Liver (tissue), 9 donors: ENCODE data around the gene ANKRD53. TPM values are rescaled to one million over a fixed set of nuclear protein-coding genes. Genes with fewer than 3 reads are reported as not detected.
A peak's percentile ranks its signal among the peaks of the same experiment; 100 is the strongest.

ENCODE experiments used
- DNase-seq: peaks from one replicate; pipeline ENCODE4 v3.0.0-alpha.2; 2017; ENCODE audit warnings: low spot score
- H3K27ac ChIP-seq, 2 donors: one replicate each; pipeline ENCODE4 v1.7.0; 2013; ENCODE audit warnings: inconsistent platforms in 2 of 2, low read length in 2 of 2, control low read depth in 1 of 2, low read depth in 1 of 2, mild to moderate bottlenecking in 1 of 2
- H3K27me3 ChIP-seq, 4 donors: one replicate each; pipeline versions ENCODE4 v1.6.1 to v1.7.0; 2013; ENCODE audit warnings: low read length in 3 of 4, inconsistent platforms in 1 of 4, mild to moderate bottlenecking in 1 of 4, moderate library complexity in 1 of 4; ENCODE audit not compliant: control insufficient read depth in 4 of 4, insufficient read depth in 4 of 4
- H3K36me3 ChIP-seq, 4 donors: one replicate each; pipeline versions ENCODE4 v1.6.1 to v1.7.0; 2013; ENCODE audit warnings: low read length in 3 of 4, mild to moderate bottlenecking in 3 of 4, low read depth in 1 of 4, moderate library complexity in 1 of 4; ENCODE audit not compliant: control insufficient read depth in 4 of 4, insufficient read depth in 3 of 4
- H3K4me1 ChIP-seq, 4 donors: one replicate each; pipeline versions ENCODE4 v1.6.1 to v1.7.0; 2013; ENCODE audit warnings: low read length in 3 of 4, mild to moderate bottlenecking in 3 of 4, moderate library complexity in 1 of 4; ENCODE audit not compliant: control insufficient read depth in 4 of 4, insufficient read depth in 4 of 4
- H3K4me3 ChIP-seq, 3 donors: one replicate each; pipeline versions ENCODE4 v1.6.1 to v1.7.0; 2013; ENCODE audit warnings: low read length in 3 of 3, control low read depth in 1 of 3, low read depth in 1 of 3, mild to moderate bottlenecking in 1 of 3
- H3K9ac ChIP-seq, 2 donors: one replicate each; pipeline ENCODE4 v1.7.0; 2013; ENCODE audit warnings: low read length in 2 of 2, mild to moderate bottlenecking in 2 of 2, moderate library complexity in 2 of 2, control low read depth in 1 of 2, low read depth in 1 of 2
- H3K9me3 ChIP-seq, 4 donors: one replicate each; pipeline versions ENCODE4 v1.6.1 to v1.7.0; 2013; ENCODE audit warnings: low read length in 3 of 4; ENCODE audit not compliant: control insufficient read depth in 4 of 4
- ATF3 ChIP-seq: IDR thresholded peaks from 2 replicates; pipeline ENCODE4 v1.6.1; 2016; ENCODE audit warnings: antibody characterized with exemption
- EGR1 ChIP-seq, 2 donors: IDR thresholded peaks; 2 replicates each; pipeline ENCODE4 v1.6.1; 2016 to 2018; ENCODE audit warnings: antibody characterized with exemption in 2 of 2, low read depth in 2 of 2
- FOXA1 ChIP-seq: IDR thresholded peaks from 2 replicates; pipeline ENCODE4 v1.6.1; 2016; ENCODE audit warnings: antibody characterized with exemption
- FOXA2 ChIP-seq: IDR thresholded peaks from 2 replicates; pipeline ENCODE4 v1.6.1; 2016; ENCODE audit warnings: antibody characterized with exemption
- GABPA ChIP-seq, 2 donors: IDR thresholded peaks in 1 of 2; conservative IDR thresholded peaks in 1 of 2; 2 replicates each; pipeline ENCODE4 v1.6.1; 2016; ENCODE audit warnings: antibody characterized with exemption in 2 of 2, mild to moderate bottlenecking in 1 of 2, moderate library complexity in 1 of 2
- HNF4A ChIP-seq, 2 donors: conservative IDR thresholded peaks; 2 replicates each; pipeline ENCODE4 v1.6.1; 2016; ENCODE audit warnings: antibody characterized with exemption in 2 of 2, mild to moderate bottlenecking in 2 of 2
- HNF4G ChIP-seq: IDR thresholded peaks from 2 replicates; pipeline ENCODE4 v1.6.1; 2016; ENCODE audit warnings: antibody characterized with exemption
- JUND ChIP-seq, 2 donors: IDR thresholded peaks; 2 replicates each; pipeline ENCODE4 v1.6.1; 2016; ENCODE audit warnings: antibody characterized with exemption in 2 of 2
- MAX ChIP-seq: IDR thresholded peaks from 2 replicates; pipeline ENCODE4 v1.6.1; 2016; ENCODE audit warnings: antibody characterized with exemption
- NR2F2 ChIP-seq: IDR thresholded peaks from 2 replicates; pipeline ENCODE4 v1.6.1; 2016; ENCODE audit warnings: antibody characterized with exemption
- RAD21 ChIP-seq, 2 donors: IDR thresholded peaks; 2 replicates each; pipeline ENCODE4 v1.6.1; 2016; ENCODE audit warnings: antibody characterized with exemption in 2 of 2, mild to moderate bottlenecking in 2 of 2
- RXRA ChIP-seq, 2 donors: IDR thresholded peaks; 2 replicates each; pipeline ENCODE4 v1.6.1; 2017 to 2018; ENCODE audit warnings: antibody characterized with exemption in 2 of 2, mild to moderate bottlenecking in 1 of 2
- SP1 ChIP-seq: IDR thresholded peaks from 2 replicates; pipeline ENCODE4 v1.6.1; 2018; ENCODE audit warnings: antibody characterized with exemption, mild to moderate bottlenecking
- TAF1 ChIP-seq: conservative IDR thresholded peaks from 2 replicates; pipeline ENCODE4 v1.6.1; 2016; ENCODE audit warnings: antibody characterized with exemption, mild to moderate bottlenecking
- YY1 ChIP-seq: IDR thresholded peaks from 2 replicates; pipeline ENCODE4 v1.6.1; 2016; ENCODE audit warnings: antibody characterized with exemption, mild to moderate bottlenecking
- WGBS: extraction: QIAGEN DNeasy Blood & Tissue Kit; methylation state at CpG from one replicate; pipeline ENCODE4 v1.1.7; 2013; 5-methylcytosine and 5-hydroxymethylcytosine counted together
- polyA plus RNA-seq, 2 donors: library from polyadenylated mRNA; stranded (reverse) in 1 of 2; unstranded in 1 of 2; fragments of 200-250 nt in 1 of 2; fragments of >200 nt in 1 of 2; fragmentation: Nextera tagmentation in 1 of 2; extraction: Ambion mirVana in 1 of 2; gene quantifications; one replicate each; pipeline versions ENCODE4 v1.2.1 to v1.2.3, GENCODE V29; 2013 to 2015
- total RNA-seq, 2 donors: library from RNA; depleted of rRNA; stranded (reverse); fragments of >200 nt; gene quantifications; one replicate each; pipeline ENCODE4 v1.2.3, GENCODE V29; 2014
- TF ChIP-seq, protein P1 (sequence below): fragments of 150-350 bp; IDR thresholded peaks from 2 replicates; pipeline ENCODE4 v1.5.1; 2017; ENCODE audit warnings: improper control_type of control experiment, low read depth, low read length; ENCODE audit not compliant: missing input control
- TF ChIP-seq, protein P2 (sequence below): IDR thresholded peaks from 2 replicates; pipeline ENCODE4 v1.6.1; 2016; ENCODE audit warnings: antibody characterized with exemption, mild to moderate bottlenecking
- TF ChIP-seq, protein P3 (sequence below): IDR thresholded peaks from 2 replicates; pipeline ENCODE4 v1.6.1; 2016; ENCODE audit warnings: antibody characterized with exemption
- donor health status: healthy.
- donor health status: healthy.
- donor health status: healthy.
- donor health status: healthy.
- donor health status: healthy.

ANKRD53 gene
- total and polyA plus RNA-seq, 4 donors: 0.29 to 0.50 (median 0.39) TPM

- no peaks in the 10 kb centered on the region for H3K27me3 ChIP-seq
- H3K36me3 ChIP-seq: peaks cover 3 to 30% (median 22%) of the 10 kb centered on the region in 4 donors
- peak overlapping the region; percentile 84 to 92 (median 85) for H3K4me3 ChIP-seq
- peak overlapping the region; percentile 73 to 92 for H3K9ac ChIP-seq
- H3K9me3 ChIP-seq: no peaks in the 10 kb centered on the region
- WGBS: 94% methylated on average over 12 of the region's 12 CpGs
- H3K4me1 ChIP-seq: peaks cover 1 to 25% (median 16%) of the 10 kb centered on the region in 4 donors
- no peak for DNase-seq
- TF ChIP-seq, protein P1, sequence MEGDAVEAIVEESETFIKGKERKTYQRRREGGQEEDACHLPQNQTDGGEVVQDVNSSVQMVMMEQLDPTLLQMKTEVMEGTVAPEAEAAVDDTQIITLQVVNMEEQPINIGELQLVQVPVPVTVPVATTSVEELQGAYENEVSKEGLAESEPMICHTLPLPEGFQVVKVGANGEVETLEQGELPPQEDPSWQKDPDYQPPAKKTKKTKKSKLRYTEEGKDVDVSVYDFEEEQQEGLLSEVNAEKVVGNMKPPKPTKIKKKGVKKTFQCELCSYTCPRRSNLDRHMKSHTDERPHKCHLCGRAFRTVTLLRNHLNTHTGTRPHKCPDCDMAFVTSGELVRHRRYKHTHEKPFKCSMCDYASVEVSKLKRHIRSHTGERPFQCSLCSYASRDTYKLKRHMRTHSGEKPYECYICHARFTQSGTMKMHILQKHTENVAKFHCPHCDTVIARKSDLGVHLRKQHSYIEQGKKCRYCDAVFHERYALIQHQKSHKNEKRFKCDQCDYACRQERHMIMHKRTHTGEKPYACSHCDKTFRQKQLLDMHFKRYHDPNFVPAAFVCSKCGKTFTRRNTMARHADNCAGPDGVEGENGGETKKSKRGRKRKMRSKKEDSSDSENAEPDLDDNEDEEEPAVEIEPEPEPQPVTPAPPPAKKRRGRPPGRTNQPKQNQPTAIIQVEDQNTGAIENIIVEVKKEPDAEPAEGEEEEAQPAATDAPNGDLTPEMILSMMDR: no peak
- TF ChIP-seq MAX (no peak), TAF1 (no peak), FOXA1 (no peak), ATF3 (no peak), FOXA2 (no peak), NR2F2 (no peak), JUND (IDR thresholded peaks at IDR 0.05) (no peak), SP1 (no peak), RAD21 (IDR thresholded peaks at IDR 0.05) (no peak), YY1 (no peak), EGR1 (IDR thresholded peaks at IDR 0.05; ENCODE audit: low read depth in 2 of 2) (no peak), GABPA (IDR thresholded peaks at IDR 0.05 in 1 of 2, conservative IDR thresholded peaks at IDR 0.05 in 1 of 2) (no peak), RXRA (IDR thresholded peaks at IDR 0.05) (no peak), HNF4G (no peak), HNF4A (conservative IDR thresholded peaks at IDR 0.05) (no peak)
- TF ChIP-seq, protein P2, sequence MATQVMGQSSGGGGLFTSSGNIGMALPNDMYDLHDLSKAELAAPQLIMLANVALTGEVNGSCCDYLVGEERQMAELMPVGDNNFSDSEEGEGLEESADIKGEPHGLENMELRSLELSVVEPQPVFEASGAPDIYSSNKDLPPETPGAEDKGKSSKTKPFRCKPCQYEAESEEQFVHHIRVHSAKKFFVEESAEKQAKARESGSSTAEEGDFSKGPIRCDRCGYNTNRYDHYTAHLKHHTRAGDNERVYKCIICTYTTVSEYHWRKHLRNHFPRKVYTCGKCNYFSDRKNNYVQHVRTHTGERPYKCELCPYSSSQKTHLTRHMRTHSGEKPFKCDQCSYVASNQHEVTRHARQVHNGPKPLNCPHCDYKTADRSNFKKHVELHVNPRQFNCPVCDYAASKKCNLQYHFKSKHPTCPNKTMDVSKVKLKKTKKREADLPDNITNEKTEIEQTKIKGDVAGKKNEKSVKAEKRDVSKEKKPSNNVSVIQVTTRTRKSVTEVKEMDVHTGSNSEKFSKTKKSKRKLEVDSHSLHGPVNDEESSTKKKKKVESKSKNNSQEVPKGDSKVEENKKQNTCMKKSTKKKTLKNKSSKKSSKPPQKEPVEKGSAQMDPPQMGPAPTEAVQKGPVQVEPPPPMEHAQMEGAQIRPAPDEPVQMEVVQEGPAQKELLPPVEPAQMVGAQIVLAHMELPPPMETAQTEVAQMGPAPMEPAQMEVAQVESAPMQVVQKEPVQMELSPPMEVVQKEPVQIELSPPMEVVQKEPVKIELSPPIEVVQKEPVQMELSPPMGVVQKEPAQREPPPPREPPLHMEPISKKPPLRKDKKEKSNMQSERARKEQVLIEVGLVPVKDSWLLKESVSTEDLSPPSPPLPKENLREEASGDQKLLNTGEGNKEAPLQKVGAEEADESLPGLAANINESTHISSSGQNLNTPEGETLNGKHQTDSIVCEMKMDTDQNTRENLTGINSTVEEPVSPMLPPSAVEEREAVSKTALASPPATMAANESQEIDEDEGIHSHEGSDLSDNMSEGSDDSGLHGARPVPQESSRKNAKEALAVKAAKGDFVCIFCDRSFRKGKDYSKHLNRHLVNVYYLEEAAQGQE: no peak
- TF ChIP-seq, protein P3, sequence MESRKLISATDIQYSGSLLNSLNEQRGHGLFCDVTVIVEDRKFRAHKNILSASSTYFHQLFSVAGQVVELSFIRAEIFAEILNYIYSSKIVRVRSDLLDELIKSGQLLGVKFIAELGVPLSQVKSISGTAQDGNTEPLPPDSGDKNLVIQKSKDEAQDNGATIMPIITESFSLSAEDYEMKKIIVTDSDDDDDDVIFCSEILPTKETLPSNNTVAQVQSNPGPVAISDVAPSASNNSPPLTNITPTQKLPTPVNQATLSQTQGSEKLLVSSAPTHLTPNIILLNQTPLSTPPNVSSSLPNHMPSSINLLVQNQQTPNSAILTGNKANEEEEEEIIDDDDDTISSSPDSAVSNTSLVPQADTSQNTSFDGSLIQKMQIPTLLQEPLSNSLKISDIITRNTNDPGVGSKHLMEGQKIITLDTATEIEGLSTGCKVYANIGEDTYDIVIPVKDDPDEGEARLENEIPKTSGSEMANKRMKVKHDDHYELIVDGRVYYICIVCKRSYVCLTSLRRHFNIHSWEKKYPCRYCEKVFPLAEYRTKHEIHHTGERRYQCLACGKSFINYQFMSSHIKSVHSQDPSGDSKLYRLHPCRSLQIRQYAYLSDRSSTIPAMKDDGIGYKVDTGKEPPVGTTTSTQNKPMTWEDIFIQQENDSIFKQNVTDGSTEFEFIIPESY: no peak
- no peak overlapping the region for H3K27ac ChIP-seq
Observed at GRCh38 chr2:70992945-70993853, 14.8 kb downstream of the ANKRD53 start.
